Measurements from ENCODE around the gene PRDX6. TPM values are rescaled to one million over a fixed set of nuclear protein-coding genes. Genes with fewer than 3 reads are reported as not detected.

Gene PRDX6
- total and polyA plus RNA-seq, 2 of the 4 experiments (the other 2 are of a cell fraction): 373 to 426 TPM

DNA sequence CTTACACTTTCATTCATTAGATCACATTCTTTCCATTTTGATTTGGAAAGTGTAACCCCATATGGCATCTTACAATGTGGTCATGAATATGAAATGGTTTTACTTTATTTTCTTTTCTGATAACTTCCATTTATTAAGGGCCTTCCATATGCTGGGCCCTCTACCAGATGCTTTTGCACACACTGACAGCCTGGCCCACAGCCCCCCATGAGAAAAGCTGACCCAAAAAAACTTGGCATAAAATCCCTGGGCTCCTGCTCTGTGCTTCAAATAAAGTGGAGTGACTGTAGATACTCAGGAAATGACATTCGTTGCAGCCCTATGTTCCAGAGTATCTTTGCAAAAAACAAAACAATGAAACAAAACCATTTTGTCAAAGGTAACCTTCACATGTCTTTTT, 48.8 kb downstream of the PRDX6 start:
- intact Hi-C loops (cut with micrococcal nuclease): no loop called here
- H2BK15ac ChIP-seq (ENCODE audit: low read depth, low read length): no peak overlapping the region
- H4K20me1 ChIP-seq (ENCODE audit: insufficient read depth, low read length): no peaks in the 10 kb centered on the region
- H3K9me3 ChIP-seq (ENCODE audit: control insufficient read depth, insufficient read depth, low read length): no peaks in the 10 kb centered on the region
- no peak overlapping the region for H2BK120ac ChIP-seq (ENCODE audit: low read depth, low read length)
- no peak overlapping the region for H2AFZ ChIP-seq (replicated peaks; ENCODE audit: low read length, poor library complexity)
- DNase-seq (no peak), ATAC-seq (ENCODE audit: low read depth) (no peak)
- H3K4me1 ChIP-seq (ENCODE audit: control insufficient read depth, insufficient read depth, low read length): no peaks in the 10 kb centered on the region
- H3K36me3 ChIP-seq (ENCODE audit: control insufficient read depth, insufficient read depth, low read length): no peaks in the 10 kb centered on the region
- H3K27me3 ChIP-seq (ENCODE audit: control insufficient read depth, insufficient read depth, low read length): peaks cover 5% of the 10 kb centered on the region
- no TSS peak for BruUV-seq (replicated peaks)
- no peak overlapping the region for H2BK5ac ChIP-seq (ENCODE audit: low read depth, low read length, poor library complexity, severe bottlenecking)
- no peak overlapping the region for H3K4me2 ChIP-seq (ENCODE audit: low read depth, low read length)
- H3K23ac ChIP-seq (ENCODE audit: low read depth, low read length): no peak overlapping the region
- dilution Hi-C loops (cut with HindIII; ENCODE audit: low sequenced_read_pairs, unreplicated experiment): no loop called here
- H3K9ac ChIP-seq (ENCODE audit: low read depth, low read length): no peak overlapping the region
- no peak overlapping the region for H4K91ac ChIP-seq (ENCODE audit: insufficient read depth, low read depth, low read length)
- H2AK5ac ChIP-seq (ENCODE audit: low read depth, low read length): no peak overlapping the region
- CTCF ChIA-PET: no interaction called here
- in situ Hi-C loops (cut with MboI; ENCODE audit: low sequenced_read_pairs): no loop called here
- H3K18ac ChIP-seq (ENCODE audit: low read depth, low read length): no peak overlapping the region
- POLR2A ChIA-PET (ENCODE audit: unreplicated experiment): no interaction called here
- no peak overlapping the region for H2AK9ac ChIP-seq (replicated peaks; ENCODE audit: low read depth, low read length, poor library complexity)
- H4K5ac ChIP-seq (ENCODE audit: low read depth, low read length): no peak overlapping the region
- no peak overlapping the region for H3K27ac ChIP-seq (ENCODE audit: insufficient read depth, low read length)
- 40% methylated on average over 1 of the region's 1 CpG; no CpG with 5 or more reads in 1 of the 2 experiments for WGBS, 2 experiments (ENCODE audit: extremely low coverage in 2 of 2, insufficient read length in 1 of 2)
- H3K4me3 ChIP-seq (ENCODE audit: insufficient read depth, low read depth, low read length): no peak overlapping the region
- no peak overlapping the region for H3K56ac ChIP-seq (ENCODE audit: extremely low read depth, insufficient read depth, low read length)
- no peaks in the 10 kb centered on the region for H3K9me1 ChIP-seq (ENCODE audit: insufficient read depth, low read length)
- TF ChIP-seq, protein P1, sequence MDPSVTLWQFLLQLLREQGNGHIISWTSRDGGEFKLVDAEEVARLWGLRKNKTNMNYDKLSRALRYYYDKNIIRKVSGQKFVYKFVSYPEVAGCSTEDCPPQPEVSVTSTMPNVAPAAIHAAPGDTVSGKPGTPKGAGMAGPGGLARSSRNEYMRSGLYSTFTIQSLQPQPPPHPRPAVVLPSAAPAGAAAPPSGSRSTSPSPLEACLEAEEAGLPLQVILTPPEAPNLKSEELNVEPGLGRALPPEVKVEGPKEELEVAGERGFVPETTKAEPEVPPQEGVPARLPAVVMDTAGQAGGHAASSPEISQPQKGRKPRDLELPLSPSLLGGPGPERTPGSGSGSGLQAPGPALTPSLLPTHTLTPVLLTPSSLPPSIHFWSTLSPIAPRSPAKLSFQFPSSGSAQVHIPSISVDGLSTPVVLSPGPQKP (IDR thresholded peaks at IDR 0.05; ENCODE audit: borderline replicate concordance, low read depth, low read length): no peak
- TF ChIP-seq RCOR1 (IDR thresholded peaks at IDR 0.05; ENCODE audit: insufficient replicate concordance, low read length) (no peak), RFX5 (IDR thresholded peaks at IDR 0.05; ENCODE audit: low read depth, low read length) (no peak), RAD21 (IDR thresholded peaks at IDR 0.05; ENCODE audit: low read length) (no peak), CEBPB (IDR thresholded peaks at IDR 0.05; ENCODE audit: low read depth, low read length) (no peak), BHLHE40 (IDR thresholded peaks at IDR 0.05; ENCODE audit: low read depth, low read length) (no peak), POLR2A (IDR thresholded peaks at IDR 0.05; ENCODE audit: low read depth, low read length) (no peak)
- no peaks in the 10 kb centered on the region for H3K79me1 ChIP-seq (ENCODE audit: low read depth in 1 of 2, low read length in 2 of 2)
- H4K8ac ChIP-seq (ENCODE audit: low read depth in 2 of 2, low read length in 2 of 2): no peak overlapping the region
- no peak overlapping the region for H3K4ac ChIP-seq (ENCODE audit: low read depth, low read length)
- no peak overlapping the region for H3K14ac ChIP-seq (replicated peaks; ENCODE audit: low read depth, low read length)
- H2BK20ac ChIP-seq (ENCODE audit: low read depth, low read length): no peak overlapping the region

Data from IMR-90 (cell line).